H9 (cell line): ENCODE data around the gene TCP10L. TPM values are rescaled to one million over a fixed set of nuclear protein-coding genes. Genes with fewer than 3 reads are reported as not detected.
"Not testable (repeated sequence)": the region's sequence is repeated elsewhere in the genome, so short reads cannot be mapped to it uniquely, and the experiment has no call there.

Source experiments
- DNase-seq: peaks from one replicate; pipeline ENCODE4 v3.0.0-alpha.2; 2017
- H2AFZ ChIP-seq: one replicate; pipeline ENCODE4 v1.6.1; 2013; ENCODE audit warnings: mild to moderate bottlenecking, low read length, control low read depth, moderate library complexity
- H2AK5ac ChIP-seq: 2 replicates; pipeline ENCODE4 v1.6.1; 2013; ENCODE audit warnings: low read length, control low read depth, mixed read lengths; ENCODE audit not compliant: insufficient read length
- H2BK120ac ChIP-seq: one replicate; pipeline ENCODE4 v1.6.1; 2013; ENCODE audit warnings: low read depth, mild to moderate bottlenecking, low read length, control low read depth, inconsistent platforms; ENCODE audit not compliant: poor library complexity, severe bottlenecking
- H2BK12ac ChIP-seq: 2 replicates; pipeline ENCODE4 v1.6.1; 2013; ENCODE audit warnings: low read length, control low read depth, mixed read lengths, low read depth; ENCODE audit not compliant: insufficient read length
- H2BK15ac ChIP-seq: 2 replicates; pipeline ENCODE4 v1.6.1; 2013; ENCODE audit warnings: low read depth, low read length, control low read depth
- H2BK20ac ChIP-seq: one replicate; pipeline ENCODE4 v1.6.1; 2013; ENCODE audit warnings: low read depth, mild to moderate bottlenecking, low read length, control low read depth, inconsistent platforms; ENCODE audit not compliant: poor library complexity, severe bottlenecking
- H2BK5ac ChIP-seq: 2 replicates; pipeline ENCODE4 v1.6.1; 2013; ENCODE audit warnings: low read length, control low read depth, mixed read lengths; ENCODE audit not compliant: insufficient read length
- H3K14ac ChIP-seq: 2 replicates; pipeline ENCODE4 v1.6.1; 2013; ENCODE audit warnings: low read length, control low read depth; ENCODE audit not compliant: insufficient read depth
- H3K18ac ChIP-seq: 2 replicates; pipeline ENCODE4 v1.6.1; 2013; ENCODE audit warnings: low read depth, mild to moderate bottlenecking, mixed read lengths, low read length, control low read depth; ENCODE audit not compliant: insufficient read length
- H3K23ac ChIP-seq: 2 replicates; pipeline ENCODE4 v1.6.1; 2013; ENCODE audit warnings: low read length, control low read depth, mixed read lengths, low read depth; ENCODE audit not compliant: insufficient read length
- H3K23me2 ChIP-seq: 2 replicates; pipeline ENCODE4 v1.6.1; 2013; ENCODE audit warnings: low read depth, mild to moderate bottlenecking, mixed read lengths, low read length, control low read depth; ENCODE audit not compliant: insufficient read length, poor library complexity, severe bottlenecking
- H3K27ac ChIP-seq: 2 replicates; pipeline ENCODE4 v1.5.1; 2013; ENCODE audit warnings: low read length, control low read depth, mixed read lengths, low read depth; ENCODE audit not compliant: insufficient read length
- H3K27me3 ChIP-seq: 2 replicates; pipeline ENCODE4 v1.6.1; 2013; ENCODE audit warnings: low read length, control low read depth, inconsistent platforms; ENCODE audit not compliant: insufficient read depth
- H3K4ac ChIP-seq: 2 replicates; pipeline ENCODE4 v1.6.1; 2013; ENCODE audit warnings: low read depth, mild to moderate bottlenecking, control low read depth, inconsistent platforms, low read length, moderate library complexity
- H3K4me1 ChIP-seq: 2 replicates; pipeline ENCODE4 v1.6.1; 2013; ENCODE audit warnings: low read length, control low read depth, inconsistent platforms; ENCODE audit not compliant: insufficient read depth
- H3K4me2 ChIP-seq: 2 replicates; pipeline ENCODE4 v1.6.1; 2013; ENCODE audit warnings: low read length, control low read depth, mixed read lengths; ENCODE audit not compliant: insufficient read length, insufficient read depth
- H3K56ac ChIP-seq: 2 replicates; pipeline ENCODE4 v1.6.1; 2013; ENCODE audit warnings: low read depth, mild to moderate bottlenecking, mixed read lengths, low read length, control low read depth; ENCODE audit not compliant: insufficient read length
- H3K79me1 ChIP-seq: 2 replicates; pipeline ENCODE4 v1.6.1; 2013; ENCODE audit warnings: low read depth, mild to moderate bottlenecking, moderate library complexity, low read length, control low read depth, inconsistent platforms; ENCODE audit not compliant: insufficient read depth, poor library complexity, severe bottlenecking
- H3K79me2 ChIP-seq: 2 replicates; pipeline ENCODE4 v1.6.1; 2013; ENCODE audit warnings: low read length, control low read depth, inconsistent platforms; ENCODE audit not compliant: insufficient read depth
- H3K9ac ChIP-seq: 2 replicates; pipeline ENCODE4 v1.6.1; 2013; ENCODE audit warnings: low read length, control low read depth, mixed read lengths; ENCODE audit not compliant: insufficient read length; ENCODE audit errors: extremely low read depth
- H3K9me3 ChIP-seq: one replicate; pipeline ENCODE4 v1.6.1; 2013; ENCODE audit warnings: low read depth, low read length, inconsistent platforms; ENCODE audit not compliant: control insufficient read depth
- H3T11ph ChIP-seq: one replicate; pipeline ENCODE4 v1.6.1; 2013; ENCODE audit warnings: mild to moderate bottlenecking, low read length, control low read depth, inconsistent platforms
- H4K20me1 ChIP-seq: one replicate; pipeline ENCODE4 v1.6.1; 2013; ENCODE audit not compliant: control insufficient read depth, insufficient read length, insufficient read depth
- H4K5ac ChIP-seq: 2 replicates; pipeline ENCODE4 v1.6.1; 2013; ENCODE audit warnings: low read depth, mild to moderate bottlenecking, mixed read lengths, low read length, control low read depth; ENCODE audit not compliant: insufficient read length
- H4K8ac ChIP-seq: replicated peaks from 2 replicates; pipeline ENCODE4 v1.6.1; 2013; ENCODE audit warnings: low read length, control low read depth, mixed read lengths, low read depth; ENCODE audit not compliant: insufficient read length
- H4K91ac ChIP-seq: 2 replicates; pipeline ENCODE4 v1.6.1; 2013; ENCODE audit warnings: low read depth, mild to moderate bottlenecking, moderate library complexity, mixed read lengths, low read length, control low read depth; ENCODE audit not compliant: insufficient read length
- H3K27ac Mint-ChIP-seq, 3 experiments: 2 replicates in 2 of 3; 3 replicates in 1 of 3; pipeline ENCODE4 v1.8.0; 2020 to 2021; ENCODE audit warnings: mixed read lengths in 3 of 3, mild to moderate bottlenecking in 1 of 3, moderate library complexity in 1 of 3
- H3K27me3 Mint-ChIP-seq: 2 replicates; pipeline ENCODE4 v1.8.0; 2021; ENCODE audit warnings: low read depth, mild to moderate bottlenecking, moderate library complexity, mixed read lengths
- H3K36me3 Mint-ChIP-seq, 3 experiments: 2 replicates in 2 of 3; 3 replicates in 1 of 3; pipeline ENCODE4 v1.8.0; 2020 to 2021; ENCODE audit warnings: low read depth in 3 of 3, mixed read lengths in 3 of 3; ENCODE audit not compliant: insufficient read depth in 1 of 3
- H3K4me1 Mint-ChIP-seq, 2 experiments: 2 replicates each; pipeline ENCODE4 v1.8.0; 2020; ENCODE audit warnings: mixed read lengths in 2 of 2
- H3K4me3 Mint-ChIP-seq, 2 experiments: 2 replicates in 1 of 2; 3 replicates in 1 of 2; pipeline ENCODE4 v1.8.0; 2020 to 2021; ENCODE audit warnings: mild to moderate bottlenecking in 2 of 2, mixed read lengths in 2 of 2, moderate library complexity in 1 of 2
- H3K9me3 Mint-ChIP-seq, 2 experiments: 2 replicates in 1 of 2; 3 replicates in 1 of 2; pipeline ENCODE4 v1.8.0; 2020; ENCODE audit warnings: mild to moderate bottlenecking in 2 of 2, mixed read lengths in 2 of 2, moderate library complexity in 1 of 2
- WGBS: extraction: QIAGEN DNeasy Blood & Tissue Kit; methylation state at CpG from one replicate; pipeline ENCODE4 v1.1.7; 2013; ENCODE audit warnings: missing lambda C conversion rate, low lambda C conversion rate, mixed read lengths; ENCODE audit not compliant: insufficient read length; ENCODE audit errors: extremely low coverage; 5-methylcytosine and 5-hydroxymethylcytosine counted together
- total RNA-seq: library from RNA; stranded (reverse); gene quantifications from 2 replicates; pipeline ENCODE4 v1.2.1, GENCODE V29; 2021

TCP10L gene
- total RNA-seq, 1 experiment from 2014 or later: 5.1 TPM

- not testable (repeated sequence) for H3K56ac ChIP-seq, H3K4me1 ChIP-seq, H3K27me3 ChIP-seq, H4K20me1 ChIP-seq, H3K23me2 ChIP-seq, H3T11ph ChIP-seq, H2BK15ac ChIP-seq, H3K4me3 Mint-ChIP-seq, H3K4me2 ChIP-seq, H2AFZ ChIP-seq, H4K91ac ChIP-seq, H3K36me3 Mint-ChIP-seq, H3K14ac ChIP-seq, H2AK5ac ChIP-seq, DNase-seq, H2BK12ac ChIP-seq, H2BK20ac ChIP-seq, H3K9ac ChIP-seq, H3K23ac ChIP-seq, H3K79me2 ChIP-seq, H4K8ac ChIP-seq, H2BK120ac ChIP-seq, H3K4ac ChIP-seq, H3K79me1 ChIP-seq, H3K27me3 Mint-ChIP-seq, H3K18ac ChIP-seq, H4K5ac ChIP-seq, H3K9me3 ChIP-seq, H3K27ac ChIP-seq, H2BK5ac ChIP-seq
- WGBS: no CpG with 5 or more reads among the region's 7 CpGs
- H3K9me3 Mint-ChIP-seq: peaks cover 14% of the 10 kb centered on the region in 2 experiments
- H3K27ac Mint-ChIP-seq: peak overlapping the region in 1 of 3 experiments; percentile 34; a peak in 1 of 7 replicates
- H3K4me1 Mint-ChIP-seq: peaks cover 8 to 11% of the 10 kb centered on the region in 2 experiments
Observed at GRCh38 chr21:32530809-32531208, 54.5 kb downstream of the TCP10L start.
